Activated CD8-positive, alpha-beta T cell treated with anti-CD3 and anti-CD28 coated beads for 36 hours (primary cell): ENCODE data around the gene VAMP4. TPM values are rescaled to one million over a fixed set of nuclear protein-coding genes. Genes with fewer than 3 reads are reported as not detected.

Experiments
- ATAC-seq: fragments of 200-7000 bp; cut with Tn5 transposase; one replicate; pipeline ENCODE4 v1.10.0; 2021; ENCODE audit warnings: mild to moderate bottlenecking, moderate library complexity
- CTCF ChIA-PET: fragments of 350-600 bp; sonication (Branson Sonifier 250); formaldehyde crosslinking; loops from one replicate; lab custom pipeline; 2021; ENCODE audit warnings: antibody characterized with exemption; lab: Charles Lee
- POLR2A ChIA-PET: fragments of 350-600 bp; sonication (Branson Sonifier 250); formaldehyde crosslinking; loops from one replicate; lab custom pipeline; 2021; ENCODE audit warnings: antibody characterized with exemption; lab: Charles Lee
- DNase-seq: peaks from one replicate; pipeline ENCODE4 v3.0.0-alpha.2; 2020
- H3K27ac Mint-ChIP-seq: one replicate; pipeline ENCODE4 v1.8.0; 2021; ENCODE audit warnings: mild to moderate bottlenecking, mixed read lengths
- H3K27me3 Mint-ChIP-seq: one replicate; pipeline ENCODE4 v1.8.0; 2021; ENCODE audit warnings: mixed read lengths
- H3K36me3 Mint-ChIP-seq: one replicate; pipeline ENCODE4 v1.8.0; 2021; ENCODE audit warnings: low read depth, mixed read lengths
- H3K4me1 Mint-ChIP-seq: one replicate; pipeline ENCODE4 v1.8.0; 2021; ENCODE audit warnings: low read depth, mixed read lengths
- H3K4me3 Mint-ChIP-seq: one replicate; pipeline ENCODE4 v1.8.0; 2021; ENCODE audit warnings: mild to moderate bottlenecking, moderate library complexity, mixed read lengths
- H3K9me3 Mint-ChIP-seq: one replicate; pipeline ENCODE4 v1.8.0; 2021; ENCODE audit warnings: mixed read lengths
- intact Hi-C: fragments of 100-400 bp; cut with micrococcal nuclease; formaldehyde crosslinking; loops from one replicate; pipeline ENCODE4 v1.10.0; 2022
- total RNA-seq, 2 experiments: library from RNA; stranded (reverse); gene quantifications; one replicate each; pipeline ENCODE4 v1.2.3, GENCODE V29; 2021
- TF ChIP-seq, protein P1 (sequence below): fragments of 200-600 bp; IDR thresholded peaks from one replicate; pipeline ENCODE4 v1.8.0; 2022; ENCODE audit warnings: antibody characterized with exemption, mild to moderate bottlenecking

The VAMP4 gene
- total RNA-seq, 2 experiments from 2014 or later, result 6.1 to 6.2 TPM

- Mint-ChIP-seq H3K27me3 (no peaks in the 10 kb centered on the region), H3K27ac (no peak overlapping the region), H3K9me3 (peaks cover 5% of the 10 kb centered on the region), H3K4me3 (no peak overlapping the region), H3K4me1 (peaks cover 10% of the 10 kb centered on the region), H3K36me3 (peaks cover 8% of the 10 kb centered on the region)
- ChIA-PET POLR2A (no interaction called here), CTCF (interaction anchor here (0.9 to 1.4 kb wide), 5 partner anchors 8 to 500 kb away, joined by 3 to 5 read pairs (median 3); no protein-coding TSS in a partner anchor)
- intact Hi-C loops, result loop anchor here (10.0 kb wide), 1 partner anchor 63 kb away; the partner anchor contains the start of gene MYOC
- DNase-seq, result no peak
- TF ChIP-seq, protein P1, sequence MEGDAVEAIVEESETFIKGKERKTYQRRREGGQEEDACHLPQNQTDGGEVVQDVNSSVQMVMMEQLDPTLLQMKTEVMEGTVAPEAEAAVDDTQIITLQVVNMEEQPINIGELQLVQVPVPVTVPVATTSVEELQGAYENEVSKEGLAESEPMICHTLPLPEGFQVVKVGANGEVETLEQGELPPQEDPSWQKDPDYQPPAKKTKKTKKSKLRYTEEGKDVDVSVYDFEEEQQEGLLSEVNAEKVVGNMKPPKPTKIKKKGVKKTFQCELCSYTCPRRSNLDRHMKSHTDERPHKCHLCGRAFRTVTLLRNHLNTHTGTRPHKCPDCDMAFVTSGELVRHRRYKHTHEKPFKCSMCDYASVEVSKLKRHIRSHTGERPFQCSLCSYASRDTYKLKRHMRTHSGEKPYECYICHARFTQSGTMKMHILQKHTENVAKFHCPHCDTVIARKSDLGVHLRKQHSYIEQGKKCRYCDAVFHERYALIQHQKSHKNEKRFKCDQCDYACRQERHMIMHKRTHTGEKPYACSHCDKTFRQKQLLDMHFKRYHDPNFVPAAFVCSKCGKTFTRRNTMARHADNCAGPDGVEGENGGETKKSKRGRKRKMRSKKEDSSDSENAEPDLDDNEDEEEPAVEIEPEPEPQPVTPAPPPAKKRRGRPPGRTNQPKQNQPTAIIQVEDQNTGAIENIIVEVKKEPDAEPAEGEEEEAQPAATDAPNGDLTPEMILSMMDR, result no peak
- no peak for ATAC-seq
Observed at GRCh38 chr1:171718216-171718615, 23.6 kb downstream of the VAMP4 start.

DNA sequence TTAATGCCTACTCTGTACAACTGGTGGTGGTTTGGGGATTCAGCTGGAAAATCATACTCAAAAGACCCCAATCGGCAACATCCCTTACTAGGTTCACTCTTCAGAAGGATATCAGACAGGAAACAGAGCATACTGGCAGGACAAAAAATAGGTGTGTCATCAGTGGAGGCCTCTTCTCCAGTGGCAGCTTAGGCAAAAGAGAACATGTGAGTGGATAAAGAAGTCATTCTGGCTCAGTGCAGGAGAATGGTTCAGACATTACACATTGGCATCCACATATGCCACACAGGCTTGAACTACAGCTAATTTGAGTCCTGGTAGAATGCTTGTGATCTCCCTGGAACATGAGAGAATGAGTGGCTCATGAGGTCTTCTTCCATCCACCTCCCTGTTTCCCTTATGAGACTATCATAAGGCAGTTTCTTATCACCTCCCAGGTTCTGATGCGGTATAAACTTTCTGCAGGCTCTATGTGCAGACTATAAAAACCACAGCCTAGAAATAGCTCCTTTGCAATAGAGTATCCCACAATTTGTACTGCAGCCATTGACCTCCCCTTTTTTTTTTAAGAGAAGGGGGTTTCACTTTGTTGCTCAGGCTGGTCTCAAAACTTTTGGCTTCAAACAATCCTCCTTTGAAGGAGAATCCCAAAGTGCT, 24.7 kb downstream of the VAMP4 start:
- no peaks in the 10 kb centered on the region for H3K27me3 Mint-ChIP-seq
- intact Hi-C loops, result loop anchor here (10.0 kb wide), 1 partner anchor 62 kb away; the partner anchor contains the start of gene MYOC
- H3K9me3 Mint-ChIP-seq, result no peaks in the 10 kb centered on the region
- CTCF ChIA-PET, result interaction anchor here (1.2 to 2.7 kb wide), 4 partner anchors 17 to 85 kb away, joined by 3 to 24 read pairs (median 6); no protein-coding TSS in a partner anchor
- TF ChIP-seq, protein P1, result no peak
- H3K4me1 Mint-ChIP-seq, result peaks cover 10% of the 10 kb centered on the region
- POLR2A ChIA-PET, result no interaction called here
- H3K36me3 Mint-ChIP-seq, result peaks cover under 1% of the 10 kb centered on the region
- DNase-seq, result no peak
- H3K4me3 Mint-ChIP-seq, result no peak overlapping the region
- H3K27ac Mint-ChIP-seq, result no peak overlapping the region
- no peak for ATAC-seq

- POLR2A ChIA-PET, result no interaction called here
- TF ChIP-seq, protein P1, result no peak
- CTCF ChIA-PET, result interaction anchor here (0.8 to 2.7 kb wide), 12 partner anchors 9 to 403 kb away, joined by 3 to 24 read pairs (median 6); partner anchors contain the start of genes FMO4 and PRRC2C
- Mint-ChIP-seq H3K36me3 (no peaks in the 10 kb centered on the region), H3K4me3 (no peak overlapping the region), H3K27ac (no peak overlapping the region), H3K27me3 (no peaks in the 10 kb centered on the region), H3K9me3 (no peaks in the 10 kb centered on the region), H3K4me1 (peaks cover 10% of the 10 kb centered on the region)
- DNase-seq (no peak), ATAC-seq (no peak)
- intact Hi-C loops, result loop anchor here (10.0 kb wide), 1 partner anchor 62 kb away; the partner anchor contains the start of gene MYOC
Observed at GRCh38 chr1:171716616-171717015, 25.2 kb downstream of the VAMP4 start.

DNA sequence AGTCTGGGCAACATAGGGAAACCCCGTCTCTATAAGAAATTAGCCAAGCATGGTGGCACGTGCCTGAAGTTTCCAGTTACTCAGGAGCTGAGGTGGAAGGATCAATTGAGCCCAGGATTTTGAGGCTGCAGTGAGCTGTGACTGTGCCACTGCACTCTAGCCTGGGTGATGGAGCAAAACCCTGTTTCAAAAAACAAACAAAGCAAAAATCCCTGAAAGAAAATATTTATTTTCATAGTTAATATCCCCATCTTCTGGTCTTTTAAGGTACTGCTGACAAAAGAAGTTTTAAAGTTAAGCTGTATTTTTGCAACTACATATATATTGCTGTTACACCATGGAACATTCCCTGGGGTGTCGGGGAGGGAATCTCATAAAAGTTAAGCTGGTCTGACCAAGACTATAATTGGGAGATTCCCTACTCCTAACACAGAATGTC, 26.0 kb downstream of the VAMP4 start:
- no peak for DNase-seq
- no peak overlapping the region for H3K4me3 Mint-ChIP-seq
- H3K9me3 Mint-ChIP-seq, result no peaks in the 10 kb centered on the region
- H3K27me3 Mint-ChIP-seq, result no peaks in the 10 kb centered on the region
- CTCF ChIA-PET, result interaction anchor here (0.6 to 2.7 kb wide), 19 partner anchors 8 to 785 kb away, joined by 3 to 24 read pairs (median 5); partner anchors contain the start of genes FMO4 and PRRC2C
- POLR2A ChIA-PET, result no interaction called here
- TF ChIP-seq, protein P1, result peak; percentile 58
- ATAC-seq, result no peak
- H3K36me3 Mint-ChIP-seq, result no peaks in the 10 kb centered on the region
- peaks cover 7% of the 10 kb centered on the region for H3K4me1 Mint-ChIP-seq
- no peak overlapping the region for H3K27ac Mint-ChIP-seq
- intact Hi-C loops, result loop anchor here (10.0 kb wide), 1 partner anchor 61 kb away; the partner anchor contains the start of gene MYOC

DNA sequence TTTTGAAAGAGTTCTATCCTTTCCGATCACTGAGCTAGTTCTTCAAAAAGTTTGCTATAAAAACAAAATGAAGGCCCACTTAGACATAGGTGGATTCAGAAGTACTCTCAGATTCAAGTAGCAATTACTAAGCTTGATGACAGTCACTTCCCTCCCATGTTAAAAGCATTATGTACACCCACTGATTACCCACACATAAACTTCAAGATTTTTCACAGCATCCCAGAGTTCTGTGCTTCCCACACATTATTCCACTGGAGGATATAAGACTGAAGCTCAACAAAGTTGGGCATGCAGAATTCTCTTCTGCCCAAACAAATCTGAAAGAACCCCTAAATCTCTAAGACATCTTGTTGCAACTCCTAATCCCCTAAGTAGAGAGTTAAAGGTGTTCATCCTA, 29.5 kb downstream of the VAMP4 start:
- no peak overlapping the region for H3K4me3 Mint-ChIP-seq
- ChIA-PET CTCF (interaction anchor here (1.0 to 2.2 kb wide), 2 partner anchors 50 to 67 kb away, joined by 3 to 8 read pairs; no protein-coding TSS in a partner anchor), POLR2A (no interaction called here)
- DNase-seq (no peak), ATAC-seq (no peak)
- TF ChIP-seq, protein P1, result no peak
- no peaks in the 10 kb centered on the region for H3K27me3 Mint-ChIP-seq
- H3K36me3 Mint-ChIP-seq, result peaks cover 3% of the 10 kb centered on the region
- H3K9me3 Mint-ChIP-seq, result no peaks in the 10 kb centered on the region
- no peaks in the 10 kb centered on the region for H3K4me1 Mint-ChIP-seq
- intact Hi-C loops, result loop anchor here (10.0 kb wide), 1 partner anchor 58 kb away; the partner anchor contains the start of gene MYOC
- H3K27ac Mint-ChIP-seq, result no peak overlapping the region
